Fibroblast of peridontal ligament (primary cell): Measurements from ENCODE around the gene EDA2R.

ENCODE experiments used
- DNase-seq: peaks from one replicate; pipeline ENCODE4 v3.0.0-alpha.2; 2010; ENCODE audit errors: extremely low read depth

Gene EDA2R, protein sequence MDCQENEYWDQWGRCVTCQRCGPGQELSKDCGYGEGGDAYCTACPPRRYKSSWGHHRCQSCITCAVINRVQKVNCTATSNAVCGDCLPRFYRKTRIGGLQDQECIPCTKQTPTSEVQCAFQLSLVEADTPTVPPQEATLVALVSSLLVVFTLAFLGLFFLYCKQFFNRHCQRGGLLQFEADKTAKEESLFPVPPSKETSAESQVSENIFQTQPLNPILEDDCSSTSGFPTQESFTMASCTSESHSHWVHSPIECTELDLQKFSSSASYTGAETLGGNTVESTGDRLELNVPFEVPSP

DNA sequence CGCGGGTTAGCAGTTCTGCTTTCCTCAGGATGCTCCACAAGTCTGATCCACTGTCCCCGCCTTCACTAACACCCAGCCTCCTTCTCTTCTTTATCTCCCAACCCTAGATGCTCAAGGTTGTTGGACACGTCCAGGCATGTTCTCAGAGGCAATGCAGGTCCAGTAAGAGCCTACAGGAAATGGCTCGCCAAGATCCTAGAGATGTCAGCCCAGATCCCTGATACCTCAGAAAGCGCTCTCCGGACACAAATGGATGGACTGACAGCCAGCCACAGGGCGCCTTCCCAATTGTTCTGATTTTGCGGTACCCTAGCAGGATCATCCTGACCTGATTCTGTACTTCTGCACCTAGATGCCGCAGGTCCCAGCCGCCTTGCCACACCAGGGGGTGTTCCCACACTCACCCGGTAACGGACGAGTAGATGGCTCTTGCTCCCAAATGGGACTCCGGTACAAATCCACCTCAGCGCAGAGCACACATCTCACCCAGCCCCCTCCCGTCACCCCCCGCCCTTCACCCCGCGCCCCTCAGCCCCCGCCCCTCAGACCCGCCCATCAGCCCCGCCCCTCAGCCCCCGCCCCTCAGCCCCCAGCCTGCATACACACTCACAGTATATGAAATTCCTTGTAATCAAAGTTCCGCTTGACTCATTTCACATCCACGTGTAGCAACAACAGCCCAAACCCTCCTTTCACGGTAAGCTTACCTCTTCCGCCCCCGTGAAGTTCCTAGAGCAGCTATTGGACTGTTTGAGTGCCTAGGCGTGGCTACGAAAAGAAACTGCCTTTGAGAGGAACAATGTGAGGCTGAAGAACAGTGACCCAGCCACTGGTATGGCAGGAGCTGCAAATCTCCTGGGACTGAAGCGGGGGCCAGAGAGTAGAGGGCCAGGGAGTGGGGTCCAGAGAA lies at the start of gene EDA2R:
Gene EDA2R, minus strand, starts transcription at position 488 of the 910 bp plus-strand sequence. CDS start 23,058 bp downstream, outside the sequence.
- peak; percentile 81 for DNase-seq

- peak; percentile 79 for DNase-seq
Observed at GRCh38 chrX:66684196-66684595, 45.3 kb upstream of the EDA2R start.

DNA sequence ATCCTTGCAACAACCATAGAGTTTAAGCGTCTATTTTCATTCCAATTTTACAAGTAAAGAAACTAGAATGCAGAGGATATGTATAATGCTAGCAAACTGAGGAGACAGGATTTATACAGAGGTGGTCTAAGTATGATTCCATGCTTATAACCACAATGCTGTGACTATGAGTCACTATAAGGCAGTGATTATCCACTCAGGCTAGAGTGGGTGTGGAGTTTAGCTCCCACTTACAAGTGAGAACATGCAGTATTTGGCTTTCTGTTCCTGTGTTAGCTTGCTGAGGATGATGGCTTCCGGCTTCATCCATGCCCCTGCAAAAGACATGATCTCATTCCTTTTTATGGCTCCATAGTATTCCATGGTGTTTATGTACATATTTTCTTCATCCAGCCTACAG lies 41.6 kb upstream of the EDA2R start:
- peak; percentile 51 for DNase-seq

GRCh38 chrX:66677430-66677829 lies 38.6 kb upstream of the EDA2R start:
- DNase-seq, result peak; percentile 9

- DNase-seq, result peak; percentile 80
Observed at GRCh38 chrX:66676990-66677389, 38.1 kb upstream of the EDA2R start.

DNA sequence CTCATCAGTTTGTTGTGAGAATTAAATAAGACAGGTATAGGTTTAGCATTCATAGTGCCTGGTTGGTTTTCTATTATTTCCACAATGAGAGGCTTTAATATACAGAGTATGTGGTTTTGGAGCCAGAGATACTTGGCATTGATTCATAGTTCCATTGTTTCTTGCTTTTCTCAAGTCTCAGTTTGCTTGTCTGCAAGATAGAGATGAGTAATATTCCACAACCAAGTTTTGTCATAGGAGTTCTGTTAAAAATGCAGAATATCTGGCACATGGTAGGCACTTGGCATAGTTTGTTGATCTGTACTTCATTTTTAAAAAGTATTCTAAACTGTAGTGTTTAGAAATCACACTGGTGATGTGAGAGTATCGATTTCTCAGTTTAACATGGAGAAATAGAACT lies 37.5 kb upstream of the EDA2R start:
- peak; percentile 85 for DNase-seq

GRCh38 chrX:66675541-66675940 lies 36.7 kb upstream of the EDA2R start:
- DNase-seq, result peak; percentile 16

DNA sequence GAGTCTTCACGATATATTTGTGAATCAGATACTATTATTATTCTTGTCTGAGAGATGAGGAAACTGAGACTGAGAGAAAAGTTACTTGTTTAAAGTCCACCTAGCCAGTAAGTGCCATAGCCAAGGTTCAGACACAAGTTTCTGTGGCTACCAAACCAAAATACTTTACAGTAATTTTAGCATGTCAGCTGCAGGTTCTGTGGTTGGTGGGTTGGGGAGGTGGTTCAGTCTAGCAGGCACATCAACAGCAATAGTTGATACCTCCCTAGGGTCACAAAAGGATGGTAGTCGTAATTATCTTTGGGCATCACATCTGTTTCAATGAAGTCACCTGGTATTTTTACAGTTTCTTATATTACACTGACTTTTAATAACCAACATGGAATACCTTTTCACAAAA lies 35.6 kb upstream of the EDA2R start:
- no peak for DNase-seq

DNA sequence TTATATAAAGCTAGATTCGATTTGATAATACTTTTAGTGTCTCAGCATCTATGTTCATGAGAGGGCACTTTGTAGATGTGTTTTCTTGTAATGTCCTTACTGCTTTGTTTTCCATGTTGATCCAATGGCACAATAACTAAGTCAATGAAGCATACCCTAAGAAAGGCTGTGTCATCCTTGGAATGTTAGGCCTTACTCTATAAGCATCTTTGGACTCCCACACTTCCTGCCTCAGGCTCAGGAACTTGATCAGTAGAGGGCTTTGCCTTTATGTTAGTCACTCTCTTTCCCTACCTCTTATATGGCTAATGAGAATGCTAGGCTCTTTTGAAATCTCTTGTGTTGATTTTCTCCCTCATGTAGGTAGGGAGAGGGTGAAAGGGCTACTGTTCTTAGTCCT lies 33.2 kb upstream of the EDA2R start:
- DNase-seq, result no peak

DNA sequence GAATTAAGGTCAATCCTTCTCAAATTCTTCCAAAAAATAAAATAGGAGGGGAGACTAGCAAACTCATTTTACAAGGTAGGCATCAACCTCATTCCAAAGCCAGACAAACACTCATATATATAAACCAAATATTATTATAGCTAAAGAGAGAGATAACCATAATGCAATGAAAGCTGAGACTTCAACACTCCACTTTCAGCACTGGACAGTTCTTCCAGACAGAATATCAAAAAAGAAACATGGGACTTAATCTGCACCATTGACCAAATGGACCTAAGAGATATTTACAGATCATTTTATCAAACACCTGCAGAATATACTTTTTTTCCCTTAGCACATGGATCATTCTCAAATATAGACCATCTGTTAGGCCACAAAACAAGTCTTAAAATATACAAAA lies 15.5 kb upstream of the EDA2R start:
- no peak for DNase-seq

GRCh38 chrX:66635360-66635759 lies 3.5 kb downstream of the EDA2R start:
- DNase-seq, result peak; percentile 81

DNA sequence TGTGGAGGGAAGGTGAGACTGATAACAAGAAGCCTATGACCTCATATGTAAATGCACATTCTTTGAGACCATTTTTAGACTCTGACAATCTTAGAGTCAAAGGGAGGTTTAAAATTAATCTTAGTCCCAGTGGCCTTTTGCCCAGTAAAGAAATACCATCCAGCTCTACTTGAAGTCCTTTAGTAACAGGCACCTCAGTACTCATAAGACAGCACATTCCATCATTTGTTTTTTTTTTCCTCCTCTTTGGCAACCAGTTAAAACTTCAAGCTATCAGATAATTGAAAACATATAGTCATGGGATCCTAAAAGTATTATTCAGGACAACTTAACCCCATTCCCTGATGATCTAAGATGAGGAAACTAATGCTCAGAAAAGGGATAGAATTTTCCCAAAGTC lies 4.6 kb downstream of the EDA2R start:
- DNase-seq, result peak; percentile 64

DNA sequence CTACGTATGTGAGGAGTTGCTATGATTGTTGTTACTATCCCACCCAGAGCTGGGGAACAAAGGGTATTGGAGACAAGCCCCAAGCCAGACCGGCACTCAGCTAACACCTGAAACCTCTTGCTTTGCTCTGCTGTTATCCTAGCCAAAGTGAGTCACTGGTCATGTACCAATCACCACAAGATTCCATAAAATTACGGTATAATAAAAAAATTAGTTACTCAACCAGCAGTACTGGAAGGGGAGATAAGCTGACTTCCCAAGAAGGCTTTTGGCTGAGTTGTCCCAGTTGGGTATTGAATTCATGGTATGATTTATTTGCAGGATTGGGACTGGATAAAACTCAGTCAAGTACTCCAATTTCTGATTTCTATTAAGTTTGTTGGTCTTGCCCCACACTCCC lies 5.3 kb downstream of the EDA2R start:
- peak; percentile 74 for DNase-seq

DNA sequence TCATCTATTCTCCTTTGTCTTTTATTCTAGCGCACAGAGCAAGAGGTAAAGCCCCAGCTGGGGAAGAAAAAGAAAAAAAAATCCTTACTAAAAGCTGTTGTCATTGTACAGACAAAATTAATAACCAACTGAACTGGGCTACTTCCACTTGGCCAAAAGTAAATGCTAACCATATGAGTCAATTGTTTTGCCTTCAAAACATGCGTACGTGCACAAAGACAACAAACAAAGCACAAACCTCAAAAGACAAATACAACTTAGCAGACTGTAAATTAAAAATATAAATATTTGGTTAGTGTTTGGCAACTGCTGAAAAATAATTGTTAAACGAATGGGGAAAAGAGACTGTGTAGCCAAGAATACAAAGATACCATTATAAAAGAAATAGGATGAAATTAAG lies 5.9 kb downstream of the EDA2R start:
- peak; percentile 38 for DNase-seq

- no peak for DNase-seq
Observed at GRCh38 chrX:66632473-66632872, 6.4 kb downstream of the EDA2R start.

- no peak for DNase-seq
Observed at GRCh38 chrX:66625525-66625924, 13.4 kb downstream of the EDA2R start.

DNA sequence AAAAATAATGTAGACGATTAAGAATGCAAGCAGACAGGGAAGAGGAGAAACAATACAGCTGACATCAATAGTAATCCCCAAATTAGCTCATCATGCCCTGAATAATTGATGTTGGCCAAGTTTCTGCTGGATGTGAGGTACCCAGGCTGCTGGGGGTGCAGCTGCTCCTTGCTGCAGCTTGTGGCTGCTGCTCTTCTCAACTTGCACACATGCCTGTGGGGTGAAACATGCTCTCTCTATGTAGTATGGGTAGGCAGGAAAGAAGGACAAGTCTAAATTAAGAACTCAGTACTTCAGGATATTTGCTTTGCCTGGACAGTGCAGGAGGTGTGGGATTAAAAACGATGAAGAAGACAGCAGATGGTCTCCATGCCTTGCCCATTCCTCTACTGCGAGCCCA lies 16.7 kb downstream of the EDA2R start:
- peak; percentile 36 for DNase-seq

- DNase-seq, result no peak
Observed at GRCh38 chrX:66616944-66617343, 21.9 kb downstream of the EDA2R start.

DNA sequence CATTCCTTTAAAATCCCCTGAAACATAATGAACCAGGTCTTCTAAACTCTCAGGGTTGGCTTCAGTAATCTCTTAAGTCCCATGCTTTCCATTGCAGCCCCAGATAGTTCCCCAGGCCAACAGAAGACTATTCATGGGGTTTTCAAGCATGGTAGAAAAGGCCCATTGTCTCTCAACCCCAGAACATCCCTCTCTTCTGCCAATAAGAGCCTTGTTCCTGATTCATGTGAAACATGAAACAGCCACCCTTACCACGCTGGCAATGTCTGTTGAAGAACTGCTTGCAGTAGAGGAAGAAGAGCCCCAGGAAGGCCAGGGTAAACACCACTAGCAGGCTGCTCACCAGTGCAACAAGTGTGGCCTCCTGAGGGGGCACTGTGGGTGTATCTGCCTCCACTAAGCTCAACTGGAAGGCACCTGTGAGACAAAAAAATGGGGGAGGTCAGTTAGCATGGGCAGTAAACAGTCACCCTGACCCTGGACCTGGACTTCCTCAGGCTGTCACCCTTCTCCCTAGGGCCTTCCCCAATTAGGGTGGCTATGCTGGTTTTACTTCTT lies 36.4 kb downstream of the EDA2R start:
- no peak for DNase-seq

DNA sequence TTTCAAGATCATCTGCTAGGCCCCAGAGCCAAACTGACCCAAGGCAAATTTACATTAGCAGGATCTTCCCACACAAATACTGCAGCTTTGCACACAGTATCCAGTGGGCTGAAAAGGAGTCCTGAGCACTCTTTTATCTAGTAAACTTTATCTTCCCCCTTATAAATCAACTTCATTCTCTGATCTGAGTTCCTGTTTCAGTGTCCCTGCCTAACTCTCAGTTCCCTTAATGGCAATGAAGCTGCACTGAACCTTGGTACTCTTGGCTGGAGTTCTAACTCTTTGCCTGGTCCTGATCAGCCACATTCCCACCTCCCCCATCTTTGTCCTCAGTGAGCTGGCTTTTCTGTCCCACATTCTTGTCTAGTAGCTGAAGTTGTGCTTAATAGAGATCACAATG lies 37.4 kb downstream of the EDA2R start:
- no peak for DNase-seq

- no peak for DNase-seq
Observed at GRCh38 chrX:66579219-66579618, 59.7 kb downstream of the EDA2R start.

DNA sequence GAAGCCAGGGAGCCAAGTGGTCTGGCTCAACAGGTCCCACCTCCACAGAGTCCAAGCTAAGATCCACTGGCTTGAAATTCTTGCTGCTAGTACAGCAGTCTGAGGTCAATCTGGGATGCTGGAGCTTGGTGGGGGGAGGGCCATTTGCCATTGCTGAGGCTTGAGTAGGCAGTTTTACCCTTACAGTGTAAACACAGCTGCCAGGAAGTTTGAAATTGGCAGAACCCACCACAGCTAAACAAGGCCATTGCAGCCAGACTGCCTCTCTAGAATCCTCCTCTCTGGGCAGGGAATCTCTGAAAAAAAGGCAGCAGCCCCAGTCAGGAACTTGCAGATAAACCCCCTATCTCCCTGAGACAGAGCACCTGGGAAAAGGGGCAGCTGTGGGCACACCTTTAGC lies 84.9 kb downstream of the EDA2R start:
- DNase-seq, result peak; percentile 0
